HG03565 (cell line): Measurements from ENCODE around the gene KIF16B.
"Not testable (repeated sequence)": the region's sequence is repeated elsewhere in the genome, so short reads cannot be mapped to it uniquely, and the experiment has no call there.

Source experiments
- ATAC-seq: cut with Tn5 transposase; IDR thresholded peaks from one replicate; pipeline ENCODE4 v1.9.1; 2021; ENCODE audit warnings: mild to moderate bottlenecking, moderate library complexity; ENCODE audit not compliant: unreplicated experiment

The KIF16B gene

GRCh38 chr20:16226961-16227360, 346.3 kb downstream of the KIF16B start:
- ATAC-seq, result not testable (repeated sequence)

GRCh38 chr20:16224836-16225235, 348.4 kb downstream of the KIF16B start:
- ATAC-seq, result no peak

- ATAC-seq, result no peak
Measured at GRCh38 chr20:16222859-16223411, 350.3 kb downstream of the KIF16B start.
